Amygdala (tissue), 56 donors: Measurements from ENCODE around the gene CHCHD6.

Experiments used
- DNase-seq, 56 donors: peaks; one replicate each; lab custom pipeline; 2025; lab: John Stamatoyannopoulos, UW

CHCHD6 gene

GRCh38 chr3:126995926-126996512, 292.0 kb downstream of the CHCHD6 start:
- no peak for DNase-seq

GRCh38 chr3:126996905-126997304, 292.9 kb downstream of the CHCHD6 start:
- DNase-seq = peak in 1 of 56 donors; percentile 15

- no peak for DNase-seq
These were observed 293.5 kb downstream of the CHCHD6 start for GRCh38 chr3:126997455-126998038.

GRCh38 chr3:126998320-126998719, 294.3 kb downstream of the CHCHD6 start:
- DNase-seq = no peak

- no peak for DNase-seq
These were observed 294.7 kb downstream of the CHCHD6 start for GRCh38 chr3:126998728-126999127.

- DNase-seq = peak in 46 of 56 donors; percentile 13 to 84 (median 56)
These were observed 295.3 kb downstream of the CHCHD6 start for GRCh38 chr3:126999383-126999782.

- DNase-seq = peak in 3 of 56 donors; percentile 14 to 29 (median 28)
These were observed 296.1 kb downstream of the CHCHD6 start for GRCh38 chr3:127000119-127000518.

- DNase-seq = no peak
These were observed 296.7 kb downstream of the CHCHD6 start for GRCh38 chr3:127000761-127001160.

- DNase-seq = no peak
These were observed 297.6 kb downstream of the CHCHD6 start for GRCh38 chr3:127001486-127002194.

- peak in 31 of 56 donors; percentile 13 to 72 (median 29) for DNase-seq
These were observed 298.4 kb downstream of the CHCHD6 start for GRCh38 chr3:127002195-127003174.

GRCh38 chr3:127003175-127003555, 299.1 kb downstream of the CHCHD6 start:
- DNase-seq = no peak

- no peak for DNase-seq
These were observed 299.7 kb downstream of the CHCHD6 start for GRCh38 chr3:127003601-127004280.

- no peak for DNase-seq
These were observed 300.8 kb downstream of the CHCHD6 start for GRCh38 chr3:127004641-127005397.

- no peak for DNase-seq
These were observed 301.9 kb downstream of the CHCHD6 start for GRCh38 chr3:127005864-127006500.

- DNase-seq = no peak
These were observed 302.9 kb downstream of the CHCHD6 start for GRCh38 chr3:127006781-127007436.

- peak in 1 of 56 donors; percentile 16 for DNase-seq
These were observed 304.2 kb downstream of the CHCHD6 start for GRCh38 chr3:127008236-127008635.

- no peak for DNase-seq
These were observed 305.5 kb downstream of the CHCHD6 start for GRCh38 chr3:127009531-127009930.
